HG03045 (cell line): Measurements from ENCODE around the gene UPK1B.

Experiments
- ATAC-seq: cut with Tn5 transposase; IDR thresholded peaks from one replicate; pipeline ENCODE4 v1.9.1; 2021; ENCODE audit warnings: mild to moderate bottlenecking, moderate library complexity; ENCODE audit not compliant: unreplicated experiment

UPK1B gene

GRCh38 chr3:119245778-119246177 lies 72.4 kb downstream of the UPK1B start:
- ATAC-seq, result no peak
